Tibial nerve (tissue), 4 donors: ENCODE results near the gene FAXC. TPM values are rescaled to one million over a fixed set of nuclear protein-coding genes. Genes with fewer than 3 reads are reported as not detected.

ENCODE experiments used
- DNase-seq, 2 donors: peaks; one replicate each; pipeline ENCODE4 v3.0.0-alpha.2; 2019; ENCODE audit warnings: low spot score in 2 of 2
- H3K27ac ChIP-seq, 4 donors: fragments of 200-600 bp; sonication (generic) in 3 of 4; one replicate each; pipeline ENCODE4 v1.5.1; 2017 to 2019; ENCODE audit warnings: mild to moderate bottlenecking in 1 of 4
- H3K27me3 ChIP-seq, 2 donors: fragments of 200-600 bp; sonication (generic) in 1 of 2; one replicate each; pipeline versions ENCODE4 v1.5.1 to v1.6.0; 2017 to 2019
- H3K36me3 ChIP-seq, 3 donors: fragments of 200-600 bp; sonication (generic); one replicate each; pipeline ENCODE4 v1.5.1; 2018 to 2019
- H3K4me1 ChIP-seq, 4 donors: fragments of 200-600 bp; sonication (generic) in 3 of 4; one replicate each; pipeline ENCODE4 v1.5.1; 2017 to 2019
- H3K4me3 ChIP-seq, 4 donors: fragments of 200-600 bp; sonication (generic) in 3 of 4; one replicate each; pipeline ENCODE4 v1.5.1; 2017 to 2019; ENCODE audit warnings: mild to moderate bottlenecking in 1 of 4, moderate library complexity in 1 of 4
- H3K9me3 ChIP-seq, 4 donors: fragments of 200-600 bp; sonication (generic) in 3 of 4; one replicate each; pipeline ENCODE4 v1.5.1; 2017 to 2019
- EP300 ChIP-seq, 2 donors: sonication (generic); formaldehyde crosslinking; IDR thresholded peaks; one replicate each; pipeline ENCODE4 v1.6.1; 2017; ENCODE audit warnings: antibody characterized with exemption in 2 of 2, mild to moderate bottlenecking in 1 of 2
- POLR2A ChIP-seq, 2 donors: fragments of 450-650 bp; IDR thresholded peaks; one replicate each; pipeline ENCODE4 v1.6.1; 2017; ENCODE audit warnings: antibody characterized with exemption in 2 of 2, mild to moderate bottlenecking in 2 of 2, moderate library complexity in 2 of 2
- WGBS, 2 donors: methylation state at CpG; one replicate each; pipeline ENCODE4 v1.1.5; 2018; 5-methylcytosine and 5-hydroxymethylcytosine counted together
- total RNA-seq, 4 donors: library from RNA; depleted of rRNA; stranded (reverse); fragments of >200 nt; gene quantifications; one replicate each; pipeline ENCODE4 v1.1.0, GENCODE V29; 2016
- TF ChIP-seq, protein P1 (sequence below), 5 experiments: fragments of 200-600 bp in 3 of 5; fragments of 450-650 bp in 2 of 5; sonication (generic) in 3 of 5; IDR thresholded peaks; one replicate each; pipeline ENCODE4 v1.5.1; 2016 to 2019; ENCODE audit warnings: antibody characterized with exemption in 5 of 5, mild to moderate bottlenecking in 3 of 5, moderate library complexity in 2 of 5

The FAXC gene
- total RNA-seq, 4 donors from 2014 or later = under 0.01 to 2.4 (median 0.44) TPM

DNA sequence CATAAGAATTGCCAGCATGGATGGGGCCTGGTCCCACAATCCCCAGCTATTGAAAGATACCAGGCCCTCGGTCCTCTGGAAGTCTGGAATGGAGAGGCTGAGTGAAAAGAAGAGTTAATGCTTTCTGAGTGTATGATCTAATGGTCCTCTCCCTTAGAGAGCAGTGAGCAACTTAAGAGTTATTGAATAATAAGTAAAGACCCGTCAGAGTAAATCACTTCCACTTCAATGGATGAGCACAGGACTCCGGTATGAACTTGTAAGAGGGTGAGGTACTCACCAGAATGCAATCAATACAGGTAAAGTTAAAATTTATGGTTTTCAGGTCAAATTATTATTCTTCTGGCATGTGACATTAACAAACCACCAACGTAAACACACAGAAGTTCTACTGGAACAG, 39.9 kb downstream of the FAXC start:
- DNase-seq = no peak
- H3K36me3 ChIP-seq = no peaks in the 10 kb centered on the region
- 83% methylated on average over 4 of the region's 4 CpGs for WGBS, 2 donors
- TF ChIP-seq, protein P1, sequence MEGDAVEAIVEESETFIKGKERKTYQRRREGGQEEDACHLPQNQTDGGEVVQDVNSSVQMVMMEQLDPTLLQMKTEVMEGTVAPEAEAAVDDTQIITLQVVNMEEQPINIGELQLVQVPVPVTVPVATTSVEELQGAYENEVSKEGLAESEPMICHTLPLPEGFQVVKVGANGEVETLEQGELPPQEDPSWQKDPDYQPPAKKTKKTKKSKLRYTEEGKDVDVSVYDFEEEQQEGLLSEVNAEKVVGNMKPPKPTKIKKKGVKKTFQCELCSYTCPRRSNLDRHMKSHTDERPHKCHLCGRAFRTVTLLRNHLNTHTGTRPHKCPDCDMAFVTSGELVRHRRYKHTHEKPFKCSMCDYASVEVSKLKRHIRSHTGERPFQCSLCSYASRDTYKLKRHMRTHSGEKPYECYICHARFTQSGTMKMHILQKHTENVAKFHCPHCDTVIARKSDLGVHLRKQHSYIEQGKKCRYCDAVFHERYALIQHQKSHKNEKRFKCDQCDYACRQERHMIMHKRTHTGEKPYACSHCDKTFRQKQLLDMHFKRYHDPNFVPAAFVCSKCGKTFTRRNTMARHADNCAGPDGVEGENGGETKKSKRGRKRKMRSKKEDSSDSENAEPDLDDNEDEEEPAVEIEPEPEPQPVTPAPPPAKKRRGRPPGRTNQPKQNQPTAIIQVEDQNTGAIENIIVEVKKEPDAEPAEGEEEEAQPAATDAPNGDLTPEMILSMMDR (IDR thresholded peaks at IDR 0.05) = no peak
- TF ChIP-seq EP300 (IDR thresholded peaks at IDR 0.05) (no peak), POLR2A (IDR thresholded peaks at IDR 0.05) (no peak)
- no peaks in the 10 kb centered on the region for H3K4me1 ChIP-seq
- no peaks in the 10 kb centered on the region for H3K9me3 ChIP-seq
- no peaks in the 10 kb centered on the region for H3K27me3 ChIP-seq
- H3K4me3 ChIP-seq = no peak overlapping the region
- H3K27ac ChIP-seq = no peak overlapping the region

DNA sequence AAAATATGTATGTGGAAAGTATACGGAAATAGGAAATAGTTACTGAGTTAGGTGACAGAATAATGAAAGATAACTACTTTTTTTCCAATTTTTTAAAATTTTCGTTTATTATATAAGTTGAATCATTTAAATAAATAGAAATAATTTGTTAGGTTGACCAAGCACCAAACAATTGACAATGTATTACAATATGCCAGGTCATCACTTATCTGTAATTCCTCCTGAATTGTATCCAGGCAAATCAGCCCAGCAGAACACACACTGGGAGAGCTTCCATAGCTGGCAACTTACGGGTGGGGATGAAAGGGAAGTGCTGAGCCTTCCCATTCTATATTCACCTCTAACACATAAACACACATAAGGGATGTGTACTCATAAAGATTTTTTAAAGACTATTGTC, 40.7 kb downstream of the FAXC start:
- TF ChIP-seq EP300 (IDR thresholded peaks at IDR 0.05) (no peak), POLR2A (IDR thresholded peaks at IDR 0.05) (no peak)
- TF ChIP-seq, protein P1 (IDR thresholded peaks at IDR 0.05) = no peak
- no peak for DNase-seq
- WGBS, 2 donors = 77 to 80% methylated on average over 3 of the region's 3 CpGs
- no peaks in the 10 kb centered on the region for H3K36me3 ChIP-seq
- no peak overlapping the region for H3K27ac ChIP-seq
- H3K4me1 ChIP-seq = no peaks in the 10 kb centered on the region
- no peaks in the 10 kb centered on the region for H3K27me3 ChIP-seq
- H3K9me3 ChIP-seq = no peaks in the 10 kb centered on the region
- no peak overlapping the region for H3K4me3 ChIP-seq

DNA sequence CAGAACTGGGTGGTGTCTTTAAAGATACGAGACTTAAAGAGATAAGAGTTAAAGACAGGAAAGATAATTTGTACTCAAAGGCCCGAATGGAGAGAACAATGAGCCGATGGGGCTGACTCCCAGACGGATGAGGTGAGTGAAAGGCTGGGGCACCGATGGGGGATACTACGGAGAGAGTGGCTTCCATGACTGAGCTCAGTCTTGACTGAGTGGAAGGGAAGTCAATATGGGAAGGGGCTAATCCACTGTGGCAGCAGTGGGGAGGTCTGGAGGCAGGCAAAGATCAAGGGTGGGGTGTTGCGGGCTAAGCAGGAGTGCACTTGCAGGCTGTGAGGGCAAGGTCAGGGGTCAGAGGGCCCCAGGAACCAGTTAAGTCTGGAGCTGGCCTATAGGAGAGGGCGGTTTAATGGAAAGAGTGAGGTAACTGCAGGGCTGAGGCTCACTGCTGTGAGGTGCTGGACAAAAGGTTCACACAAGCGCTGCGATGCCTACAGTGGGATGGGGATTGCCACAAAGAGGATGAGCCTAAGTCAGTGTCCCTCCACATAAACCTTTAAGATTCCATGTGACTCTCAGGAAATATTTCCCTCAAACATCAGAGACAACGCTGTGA, 42.1 kb downstream of the FAXC start:
- Histone ChIP-seq H3K36me3 (no peaks in the 10 kb centered on the region), H3K27ac (no peak overlapping the region), H3K4me1 (no peaks in the 10 kb centered on the region), H3K27me3 (no peaks in the 10 kb centered on the region), H3K4me3 (no peak overlapping the region), H3K9me3 (no peaks in the 10 kb centered on the region)
- TF ChIP-seq EP300 (IDR thresholded peaks at IDR 0.05) (no peak), POLR2A (IDR thresholded peaks at IDR 0.05) (no peak)
- TF ChIP-seq, protein P1 (IDR thresholded peaks at IDR 0.05) = no peak
- 86 to 90% methylated on average over 11 of the region's 11 CpGs for WGBS, 2 donors
- DNase-seq = no peak

GRCh38 chr6:99306341-99306740, 43.1 kb downstream of the FAXC start:
- TF ChIP-seq, protein P1 (IDR thresholded peaks at IDR 0.05) = no peak
- TF ChIP-seq POLR2A (IDR thresholded peaks at IDR 0.05) = no peak
- no peak for TF ChIP-seq EP300 (IDR thresholded peaks at IDR 0.05)
- H3K4me1 ChIP-seq = no peaks in the 10 kb centered on the region
- DNase-seq = no peak

DNA sequence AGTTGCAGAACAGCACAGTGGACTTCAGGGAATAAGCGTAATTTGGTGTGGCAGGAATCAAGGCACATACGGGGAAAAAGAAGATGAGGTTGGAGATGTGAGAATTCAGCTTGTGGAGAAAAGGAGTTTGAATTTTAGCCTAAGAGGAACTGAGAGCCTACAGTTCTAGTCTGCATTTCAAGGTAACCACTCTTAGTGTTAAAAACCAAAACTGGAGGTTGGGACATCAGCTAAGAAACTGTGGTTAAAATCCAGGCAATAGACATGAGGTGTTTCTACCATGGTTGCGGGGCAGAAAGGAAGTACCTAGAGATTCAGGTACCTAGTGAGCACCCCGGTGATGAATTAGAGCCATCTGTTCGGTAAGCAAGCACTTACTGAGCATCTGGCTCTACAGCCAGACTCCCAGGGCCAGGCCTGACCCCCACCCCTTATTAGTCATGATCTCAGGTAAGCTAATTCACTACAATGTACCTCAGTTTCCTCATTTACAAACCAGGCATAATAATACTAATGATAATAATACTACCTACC, 44.4 kb downstream of the FAXC start:
- TF ChIP-seq POLR2A (IDR thresholded peaks at IDR 0.05) = no peak
- TF ChIP-seq EP300 (IDR thresholded peaks at IDR 0.05) = no peak
- TF ChIP-seq, protein P1 (IDR thresholded peaks at IDR 0.05) = no peak
- H3K4me3 ChIP-seq = no peak overlapping the region
- H3K27me3 ChIP-seq = no peaks in the 10 kb centered on the region
- no peaks in the 10 kb centered on the region for H3K9me3 ChIP-seq
- WGBS, 2 donors = 92 to 94% methylated on average over 5 of the region's 5 CpGs
- no peak overlapping the region for H3K27ac ChIP-seq
- no peak for DNase-seq
- no peaks in the 10 kb centered on the region for H3K4me1 ChIP-seq
- H3K36me3 ChIP-seq = no peaks in the 10 kb centered on the region

More at GRCh38 chr6:99306341-99306740, 43.1 kb downstream of the FAXC start:
- Histone ChIP-seq H3K36me3 (no peaks in the 10 kb centered on the region), H3K4me3 (no peak overlapping the region), H3K9me3 (no peaks in the 10 kb centered on the region), H3K27ac (no peak overlapping the region), H3K27me3 (no peaks in the 10 kb centered on the region)
- 52 to 63% methylated on average over 3 of the region's 3 CpGs for WGBS, 2 donors
